ENCODE measurements around the gene CDK7.

The CDK7 gene

GRCh38 chr5:69206528-69207190 lies 28.0 kb upstream of the CDK7 start:
- peak; percentile 20 for DNase-seq
- no peaks in the 10 kb centered on the region for H3K27me3 ChIP-seq (replicated peaks)
- H3K4me3 ChIP-seq (ENCODE audit: low read depth, low read length), result no peak overlapping the region
- H3K27ac ChIP-seq, result no peak overlapping the region
- TF ChIP-seq CTCF (IDR thresholded peaks at IDR 0.05; ENCODE audit: low read depth, low read length, missing control alignments), result no peak
- H3K36me3 ChIP-seq (replicated peaks), result no peaks in the 10 kb centered on the region
- in situ Hi-C loops (cut with HindIII; ENCODE audit: low pct_ligation_motif_present, low sequenced_read_pairs), result no loop called here

GRCh38 chr5:69209602-69210001 lies 25.1 kb upstream of the CDK7 start:
- no peak overlapping the region for H3K27ac ChIP-seq
- H3K36me3 ChIP-seq (replicated peaks), result no peaks in the 10 kb centered on the region
- no peaks in the 10 kb centered on the region for H3K27me3 ChIP-seq (replicated peaks)
- no peak for TF ChIP-seq CTCF (IDR thresholded peaks at IDR 0.05; ENCODE audit: low read depth, low read length, missing control alignments)
- in situ Hi-C loops (cut with HindIII; ENCODE audit: low pct_ligation_motif_present, low sequenced_read_pairs), result no loop called here
- DNase-seq, result no peak
- no peak overlapping the region for H3K4me3 ChIP-seq (ENCODE audit: low read depth, low read length)

GRCh38 chr5:69211200-69211599 lies 23.5 kb upstream of the CDK7 start:
- H3K27ac ChIP-seq, result no peak overlapping the region
- no peak overlapping the region for H3K4me3 ChIP-seq (ENCODE audit: low read depth, low read length)
- no peak for DNase-seq
- no peak for TF ChIP-seq CTCF (IDR thresholded peaks at IDR 0.05; ENCODE audit: low read depth, low read length, missing control alignments)
- no peaks in the 10 kb centered on the region for H3K36me3 ChIP-seq (replicated peaks)
- in situ Hi-C loops (cut with HindIII; ENCODE audit: low pct_ligation_motif_present, low sequenced_read_pairs), result no loop called here
- H3K27me3 ChIP-seq (replicated peaks), result no peaks in the 10 kb centered on the region

GRCh38 chr5:69212022-69212421 lies 22.7 kb upstream of the CDK7 start:
- H3K36me3 ChIP-seq (replicated peaks), result no peaks in the 10 kb centered on the region
- in situ Hi-C loops (cut with HindIII; ENCODE audit: low pct_ligation_motif_present, low sequenced_read_pairs), result no loop called here
- no peak overlapping the region for H3K27ac ChIP-seq
- no peaks in the 10 kb centered on the region for H3K27me3 ChIP-seq (replicated peaks)
- DNase-seq, result no peak
- H3K4me3 ChIP-seq (ENCODE audit: low read depth, low read length), result no peak overlapping the region
- no peak for TF ChIP-seq CTCF (IDR thresholded peaks at IDR 0.05; ENCODE audit: low read depth, low read length, missing control alignments)

GRCh38 chr5:69213513-69214215 lies 21.0 kb upstream of the CDK7 start:
- in situ Hi-C loops (cut with HindIII; ENCODE audit: low pct_ligation_motif_present, low sequenced_read_pairs), result no loop called here
- DNase-seq, result peak; percentile 58
- H3K4me3 ChIP-seq (ENCODE audit: low read depth, low read length), result no peak overlapping the region
- H3K36me3 ChIP-seq (replicated peaks), result peaks cover 2% of the 10 kb centered on the region
- no peaks in the 10 kb centered on the region for H3K27me3 ChIP-seq (replicated peaks)
- no peak overlapping the region for H3K27ac ChIP-seq
- no peak for TF ChIP-seq CTCF (IDR thresholded peaks at IDR 0.05; ENCODE audit: low read depth, low read length, missing control alignments)

Data from brain microvascular endothelial cell (primary cell).